ENCODE data around the gene TLR6.

DNA sequence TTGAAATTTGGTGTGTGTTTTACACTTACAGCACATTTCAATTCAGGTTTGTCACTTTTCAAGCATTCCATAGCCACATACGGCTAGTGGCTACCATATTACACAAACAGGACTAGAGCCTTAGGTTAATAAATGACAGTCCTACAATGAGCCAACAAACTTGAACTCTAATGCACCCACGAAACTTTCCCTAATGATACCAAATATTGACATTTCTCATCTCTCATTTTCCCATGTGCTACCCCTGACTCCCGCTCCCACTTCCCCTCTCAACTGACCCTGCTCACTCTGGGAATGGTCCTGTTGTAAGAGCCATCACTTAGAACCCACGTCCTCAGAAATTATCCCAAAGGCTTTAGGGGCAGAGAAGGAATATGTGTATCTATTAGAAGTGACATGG lies 68.9 kb downstream of the TLR6 start:
- TF ChIP-seq CTCF (IDR thresholded peaks at IDR 0.05) (no peak), EP300 (IDR thresholded peaks at IDR 0.05) (no peak), POLR2A (IDR thresholded peaks at IDR 0.05) (no peak), POLR2AphosphoS5 (IDR thresholded peaks at IDR 0.05) (no peak)
